ENCODE data around the gene SLK.

- TF ChIP-seq TAF1 (IDR thresholded peaks at IDR 0.05; ENCODE audit: borderline replicate concordance, insufficient read depth, low read length) = no peak
- TF ChIP-seq POLR2AphosphoS5 (IDR thresholded peaks at IDR 0.05; ENCODE audit: low read depth, low read length) = no peak
- no peak for TF ChIP-seq REST (IDR thresholded peaks at IDR 0.05; ENCODE audit: insufficient read depth in 1 of 2, low read depth in 2 of 2, low read length in 2 of 2)
Measured at GRCh38 chr10:104037261-104037951, 70.5 kb downstream of the SLK start.

All from PFSK-1 (cell line).